GM12872 (cell line): ENCODE measurements around the gene DIS3L.

Experiments used
- TF ChIP-seq, protein P1 (sequence below): IDR thresholded peaks from 3 replicates; pipeline ENCODE4 v1.5.1; 2011; ENCODE audit warnings: low read depth, mild to moderate bottlenecking, low read length, moderate library complexity; ENCODE audit not compliant: insufficient read depth

Gene DIS3L

DNA sequence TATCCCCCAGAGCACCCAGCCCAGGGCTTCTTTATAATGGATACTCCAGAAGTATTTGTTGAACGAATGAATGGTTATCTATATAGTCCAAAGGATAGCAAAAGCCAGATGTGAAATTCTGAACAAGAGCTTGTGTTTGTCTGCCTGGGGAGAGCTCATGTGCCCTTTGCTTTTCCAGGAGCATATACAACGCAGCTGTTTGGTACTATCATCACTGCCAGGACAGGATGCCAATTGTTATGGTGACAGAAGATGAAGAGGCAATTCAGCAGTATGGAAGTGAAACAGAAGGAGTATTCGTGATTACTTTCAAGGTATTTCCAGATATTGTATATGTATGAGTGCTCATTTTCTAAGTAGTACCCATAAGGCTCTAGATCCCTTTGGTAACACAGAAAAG, 15.2 kb downstream of the DIS3L start:
- TF ChIP-seq, protein P1, sequence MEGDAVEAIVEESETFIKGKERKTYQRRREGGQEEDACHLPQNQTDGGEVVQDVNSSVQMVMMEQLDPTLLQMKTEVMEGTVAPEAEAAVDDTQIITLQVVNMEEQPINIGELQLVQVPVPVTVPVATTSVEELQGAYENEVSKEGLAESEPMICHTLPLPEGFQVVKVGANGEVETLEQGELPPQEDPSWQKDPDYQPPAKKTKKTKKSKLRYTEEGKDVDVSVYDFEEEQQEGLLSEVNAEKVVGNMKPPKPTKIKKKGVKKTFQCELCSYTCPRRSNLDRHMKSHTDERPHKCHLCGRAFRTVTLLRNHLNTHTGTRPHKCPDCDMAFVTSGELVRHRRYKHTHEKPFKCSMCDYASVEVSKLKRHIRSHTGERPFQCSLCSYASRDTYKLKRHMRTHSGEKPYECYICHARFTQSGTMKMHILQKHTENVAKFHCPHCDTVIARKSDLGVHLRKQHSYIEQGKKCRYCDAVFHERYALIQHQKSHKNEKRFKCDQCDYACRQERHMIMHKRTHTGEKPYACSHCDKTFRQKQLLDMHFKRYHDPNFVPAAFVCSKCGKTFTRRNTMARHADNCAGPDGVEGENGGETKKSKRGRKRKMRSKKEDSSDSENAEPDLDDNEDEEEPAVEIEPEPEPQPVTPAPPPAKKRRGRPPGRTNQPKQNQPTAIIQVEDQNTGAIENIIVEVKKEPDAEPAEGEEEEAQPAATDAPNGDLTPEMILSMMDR, result no peak

DNA sequence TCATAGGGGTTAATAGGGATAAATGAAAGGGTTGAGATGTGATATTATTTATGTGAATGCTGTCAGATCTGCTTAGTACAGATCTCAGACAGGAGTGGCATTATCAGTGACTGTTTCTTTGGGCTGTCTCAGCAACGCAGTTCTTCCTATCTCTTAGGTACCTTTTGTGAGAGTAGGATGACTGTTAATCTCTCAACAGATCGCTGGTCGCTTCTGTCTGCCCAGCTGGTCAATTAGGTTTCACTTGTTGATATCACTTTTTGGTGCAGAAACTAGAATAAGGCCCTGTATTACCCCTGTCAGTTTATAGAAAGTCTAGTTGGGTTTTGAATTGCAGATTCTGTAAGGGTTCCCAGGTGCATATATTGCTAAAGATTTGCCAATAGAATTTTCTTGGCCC, 16.5 kb downstream of the DIS3L start:
- TF ChIP-seq, protein P1, result no peak

DNA sequence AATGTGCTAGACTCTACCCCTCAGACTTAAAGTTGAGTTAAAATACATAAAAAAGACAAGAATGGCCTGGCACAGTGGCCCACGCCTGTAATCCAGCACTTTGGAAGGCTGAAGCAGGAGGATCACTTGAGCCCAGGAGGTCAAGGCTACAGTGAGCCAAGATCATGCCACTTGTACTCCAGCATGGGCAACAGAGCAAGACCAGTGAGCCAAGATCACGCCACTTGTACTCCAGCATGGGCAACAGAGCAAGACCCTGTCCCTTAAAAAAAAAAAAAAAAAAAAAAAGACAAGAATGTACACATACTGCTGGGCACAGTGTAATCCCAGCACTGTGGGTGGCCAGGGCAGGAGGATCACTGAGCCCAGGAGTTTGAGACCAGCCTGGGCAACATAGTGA, 17.4 kb downstream of the DIS3L start:
- TF ChIP-seq, protein P1, result no peak

DNA sequence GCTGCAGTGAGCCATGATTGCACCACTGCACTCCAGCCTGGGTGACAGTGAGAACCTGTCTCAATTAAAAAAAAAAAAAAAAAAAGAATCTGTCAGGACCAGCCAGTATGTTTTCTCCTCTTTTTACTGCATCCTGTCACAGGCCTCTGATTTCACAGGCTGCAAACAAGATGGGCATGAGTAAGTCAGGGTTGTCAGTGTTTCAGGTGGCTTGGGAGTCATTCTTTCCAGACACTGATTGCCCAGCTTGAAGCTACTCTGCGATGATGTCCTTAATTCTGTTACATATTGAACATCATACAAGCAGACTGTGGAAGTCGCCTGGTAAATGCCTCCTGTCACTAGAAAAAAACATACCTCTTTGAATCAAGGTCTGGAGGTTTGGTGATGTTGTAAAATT, 18.8 kb downstream of the DIS3L start:
- TF ChIP-seq, protein P1, result no peak

DNA sequence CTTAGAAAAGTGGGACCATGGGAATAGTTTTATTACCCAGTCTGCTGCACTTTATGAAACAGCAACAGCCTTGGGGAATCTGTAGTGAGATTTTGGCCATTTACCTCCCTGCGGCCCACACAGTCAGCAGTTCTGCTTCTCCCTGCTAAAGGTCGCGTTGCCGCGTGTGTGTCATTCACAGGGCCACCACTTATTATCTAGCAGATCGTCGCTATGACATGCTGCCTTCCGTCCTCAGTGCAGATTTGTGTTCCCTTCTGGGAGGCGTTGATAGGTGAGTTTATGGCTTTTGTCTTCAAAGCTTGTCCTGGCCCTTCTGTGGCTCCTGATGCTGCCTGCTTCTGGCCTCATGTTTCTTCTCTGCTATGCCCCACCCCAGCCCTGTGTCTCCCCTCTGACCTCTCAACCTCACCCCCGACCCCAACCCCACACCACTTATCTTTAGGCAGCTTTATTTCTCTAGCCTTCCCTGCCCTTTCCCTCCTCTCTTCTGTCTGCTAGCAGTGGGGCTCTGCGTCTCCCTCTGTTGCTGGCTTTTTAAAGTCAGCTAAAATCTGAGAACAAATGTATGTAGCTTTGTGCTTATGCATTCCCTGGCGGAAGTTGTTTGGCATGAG, 30.1 kb downstream of the DIS3L start:
- TF ChIP-seq, protein P1, result no peak

DNA sequence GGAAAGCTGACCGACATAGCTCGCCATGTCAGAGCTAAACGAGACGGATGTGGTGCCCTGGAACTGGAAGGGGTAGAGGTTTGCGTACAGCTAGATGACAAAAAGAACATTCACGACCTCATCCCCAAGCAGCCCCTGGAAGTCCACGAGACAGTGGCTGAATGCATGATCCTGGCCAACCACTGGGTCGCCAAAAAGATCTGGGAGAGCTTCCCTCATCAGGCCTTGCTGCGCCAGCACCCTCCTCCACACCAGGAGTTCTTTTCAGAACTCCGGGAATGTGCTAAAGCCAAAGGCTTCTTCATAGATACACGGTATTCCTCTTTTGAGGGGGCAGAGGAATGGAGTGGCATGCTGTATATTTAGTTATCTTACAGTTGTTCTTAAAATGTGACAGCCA, 32.7 kb downstream of the DIS3L start:
- TF ChIP-seq, protein P1, result no peak

DNA sequence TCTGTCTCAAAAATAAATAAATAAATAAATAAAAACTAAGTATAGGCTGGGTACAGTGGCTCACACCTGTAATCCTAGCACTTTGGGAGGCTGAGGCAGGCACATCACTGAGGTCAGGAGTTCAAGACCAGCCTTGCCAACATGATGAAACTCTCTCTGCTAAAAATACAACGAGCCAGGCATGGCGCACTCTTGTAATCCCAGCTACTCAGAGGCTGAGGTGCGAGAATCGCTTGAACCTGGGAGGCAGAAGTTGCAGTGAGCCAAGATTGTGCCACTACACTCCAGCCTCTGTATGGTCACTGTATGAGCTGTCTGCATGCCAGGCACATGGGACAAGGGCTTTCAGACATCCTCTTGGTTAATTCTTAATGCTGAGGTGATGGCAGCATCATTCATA, 34.4 kb downstream of the DIS3L start:
- TF ChIP-seq, protein P1, result no peak
